Trophoblast cell (in vitro differentiated cells and primary cell): ENCODE measurements around the gene KIAA1328. TPM values are rescaled to one million over a fixed set of nuclear protein-coding genes. Genes with fewer than 3 reads are reported as not detected.

ENCODE experiments used
- DNase-seq, 2 donors: peaks; one replicate each; pipeline ENCODE4 v3.0.0-alpha.2; 2016
- H2AFZ ChIP-seq: 2 replicates; pipeline ENCODE4 v1.6.1; 2013; ENCODE audit warnings: low read length, moderate library complexity, mild to moderate bottlenecking; ENCODE audit not compliant: insufficient read depth, poor library complexity
- H2AK5ac ChIP-seq: 2 replicates; pipeline ENCODE4 v1.6.1; 2013; ENCODE audit warnings: mild to moderate bottlenecking, low read length
- H2BK120ac ChIP-seq: 2 replicates; pipeline ENCODE4 v1.6.1; 2013; ENCODE audit warnings: low read length, mild to moderate bottlenecking, moderate library complexity; ENCODE audit not compliant: insufficient read depth, poor library complexity
- H2BK12ac ChIP-seq: 2 replicates; pipeline ENCODE4 v1.6.1; 2013; ENCODE audit warnings: mild to moderate bottlenecking, low read length, moderate library complexity
- H2BK5ac ChIP-seq: 2 replicates; pipeline ENCODE4 v1.6.1; 2013; ENCODE audit warnings: low read length, low read depth, moderate library complexity, mild to moderate bottlenecking; ENCODE audit not compliant: poor library complexity
- H3K14ac ChIP-seq: 2 replicates; pipeline ENCODE4 v1.6.1; 2013; ENCODE audit warnings: mild to moderate bottlenecking, low read length
- H3K18ac ChIP-seq: 2 replicates; pipeline ENCODE4 v1.6.1; 2013; ENCODE audit warnings: mild to moderate bottlenecking, low read length
- H3K23ac ChIP-seq: 2 replicates; pipeline ENCODE4 v1.6.1; 2013; ENCODE audit warnings: low read length
- H3K27ac ChIP-seq: 2 replicates; pipeline ENCODE4 v1.5.1; 2013; ENCODE audit warnings: low read depth, mild to moderate bottlenecking, inconsistent platforms, low read length, moderate library complexity
- H3K27me3 ChIP-seq: 2 replicates; pipeline ENCODE4 v1.6.1; 2013; ENCODE audit warnings: inconsistent platforms, mild to moderate bottlenecking, low read length, moderate library complexity; ENCODE audit not compliant: insufficient read depth
- H3K36me3 ChIP-seq, 2 experiments: 1 replicate in 1 of 2; 2 replicates in 1 of 2; pipeline ENCODE4 v1.6.1; 2013; ENCODE audit warnings: low read length in 2 of 2, mild to moderate bottlenecking in 2 of 2, moderate library complexity in 1 of 2; ENCODE audit not compliant: insufficient read depth in 2 of 2, control insufficient read depth in 1 of 2
- H3K4ac ChIP-seq: 2 replicates; pipeline ENCODE4 v1.6.1; 2013; ENCODE audit warnings: low read depth, mild to moderate bottlenecking, low read length, moderate library complexity
- H3K4me1 ChIP-seq, 2 experiments: 1 replicate in 1 of 2; 2 replicates in 1 of 2; pipeline ENCODE4 v1.6.1; 2013; ENCODE audit warnings: low read length in 2 of 2, mild to moderate bottlenecking in 2 of 2, moderate library complexity in 1 of 2; ENCODE audit not compliant: insufficient read depth in 2 of 2, control insufficient read depth in 1 of 2
- H3K4me2 ChIP-seq: 2 replicates; pipeline ENCODE4 v1.6.1; 2013; ENCODE audit warnings: inconsistent platforms, mild to moderate bottlenecking, low read length, moderate library complexity
- H3K4me3 ChIP-seq: 2 replicates; pipeline ENCODE4 v1.5.1; 2013; ENCODE audit warnings: mild to moderate bottlenecking, low read depth, low read length, inconsistent platforms
- H3K79me1 ChIP-seq: one replicate; pipeline ENCODE4 v1.6.1; 2013; ENCODE audit warnings: low read length
- H3K79me2 ChIP-seq: 2 replicates; pipeline ENCODE4 v1.6.1; 2013; ENCODE audit warnings: low read length, mild to moderate bottlenecking; ENCODE audit not compliant: control insufficient read depth, insufficient read depth, poor library complexity
- H3K9ac ChIP-seq: 2 replicates; pipeline ENCODE4 v1.6.1; 2013; ENCODE audit warnings: mild to moderate bottlenecking, low read length
- H3K9me3 ChIP-seq: 2 replicates; pipeline ENCODE4 v1.6.1; 2013; ENCODE audit warnings: low read depth, mild to moderate bottlenecking, control low read depth, inconsistent platforms, low read length; ENCODE audit not compliant: insufficient read depth
- H4K12ac ChIP-seq: 2 replicates; pipeline ENCODE4 v1.6.1; 2013; ENCODE audit warnings: low read depth, mild to moderate bottlenecking, low read length, moderate library complexity
- H4K8ac ChIP-seq: 2 replicates; pipeline ENCODE4 v1.6.1; 2013; ENCODE audit warnings: low read depth, mild to moderate bottlenecking, low read length, moderate library complexity
- H4K91ac ChIP-seq: one replicate; pipeline ENCODE4 v1.6.1; 2013; ENCODE audit warnings: low read depth, mild to moderate bottlenecking, low read length, moderate library complexity
- WGBS: extraction: QIAGEN DNeasy Blood & Tissue Kit; methylation state at CpG from one replicate; pipeline ENCODE4 v1.1.7; 2013; ENCODE audit warnings: missing lambda C conversion rate; ENCODE audit not compliant: insufficient read length, insufficient coverage; ENCODE audit errors: extremely low coverage; 5-methylcytosine and 5-hydroxymethylcytosine counted together
- polyA plus RNA-seq: library from polyadenylated mRNA; stranded (reverse); fragments of 200-250 nt; gene quantifications from 2 replicates; pipeline ENCODE4 v1.2.3, GENCODE V29; 2013

Gene KIAA1328
- 2.5 and 3.0 TPM in 2 replicates for polyA plus RNA-seq

GRCh38 chr18:36828630-36829361, at the start of gene KIAA1328, which contains the start of gene TPGS2:
Gene KIAA1328 (plus strand): TSS chr18:36829127. CDS start chr18:36829139, 12 bp downstream.
Gene TPGS2 (minus strand): TSS chr18:36829002. CDS start chr18:36828767, 235 bp downstream.
- Histone ChIP-seq H3K9me3 (no peaks in the 10 kb centered on the region), H3K9ac (peak within 1 kb of the TSS; percentile 87), H3K36me3 (no peaks in the 10 kb centered on the region), H2AFZ (peak within 1 kb of the TSS; percentile 89), H3K27me3 (no peaks in the 10 kb centered on the region), H3K79me1 (peaks cover 8% of the 10 kb centered on the region), H4K91ac (peak within 1 kb of the TSS; percentile 58), H3K23ac (no peak within 1 kb of the TSS), H3K4ac (peak within 1 kb of the TSS; percentile 2), H3K18ac (peak within 1 kb of the TSS; percentile 54), H3K14ac (peak within 1 kb of the TSS; percentile 43), H2AK5ac (no peak within 1 kb of the TSS), H3K27ac (peak within 1 kb of the TSS; percentile 7), H2BK120ac (peak within 1 kb of the TSS; percentile 52), H2BK5ac (peak within 1 kb of the TSS; percentile 22), H3K4me1 (peaks cover 5% of the 10 kb centered on the region in 2 experiments), H2BK12ac (no peak within 1 kb of the TSS), H3K4me3 (peak within 1 kb of the TSS; percentile 100), H3K79me2 (peaks cover 7% of the 10 kb centered on the region), H4K8ac (peak within 1 kb of the TSS; percentile 61), H3K4me2 (peak within 1 kb of the TSS; percentile 70), H4K12ac (peak within 1 kb of the TSS; percentile 65)
- peak; percentile 86 to 87 for DNase-seq
- WGBS: no CpG with 5 or more reads among the region's 83 CpGs

GRCh38 chr18:36780748-36781147, 48.2 kb upstream of the KIAA1328 start:
- Histone ChIP-seq H4K12ac (no peak overlapping the region), H3K27ac (no peak overlapping the region), H3K14ac (no peak overlapping the region), H3K18ac (no peak overlapping the region), H3K4me3 (no peak overlapping the region), H4K8ac (no peak overlapping the region), H2AFZ (no peak overlapping the region), H4K91ac (no peak overlapping the region), H3K79me1 (no peaks in the 10 kb centered on the region), H2BK5ac (no peak overlapping the region), H3K27me3 (no peaks in the 10 kb centered on the region), H2BK120ac (no peak overlapping the region), H3K9ac (no peak overlapping the region), H2AK5ac (no peak overlapping the region), H3K4me1 (no peaks in the 10 kb centered on the region), H3K23ac (no peak overlapping the region), H3K4ac (no peak overlapping the region), H3K36me3 (peaks cover 15 to 28% of the 10 kb centered on the region in 2 experiments), H3K79me2 (no peaks in the 10 kb centered on the region), H3K4me2 (no peak overlapping the region), H2BK12ac (no peak overlapping the region), H3K9me3 (no peaks in the 10 kb centered on the region)
- no CpG with 5 or more reads among the region's 2 CpGs for WGBS
- peak; percentile 42 to 74 for DNase-seq

- Histone ChIP-seq H3K4ac (no peak overlapping the region), H2BK5ac (no peak overlapping the region), H3K9ac (no peak overlapping the region), H3K79me2 (no peaks in the 10 kb centered on the region), H4K12ac (no peak overlapping the region), H2BK120ac (no peak overlapping the region), H3K36me3 (peaks cover 12 to 25% of the 10 kb centered on the region in 2 experiments), H3K27me3 (no peaks in the 10 kb centered on the region), H4K8ac (no peak overlapping the region), H3K9me3 (no peaks in the 10 kb centered on the region), H3K4me1 (no peaks in the 10 kb centered on the region), H2AK5ac (no peak overlapping the region), H3K4me3 (no peak overlapping the region), H3K79me1 (no peaks in the 10 kb centered on the region), H3K23ac (no peak overlapping the region), H3K14ac (no peak overlapping the region), H3K4me2 (no peak overlapping the region), H2BK12ac (no peak overlapping the region), H3K18ac (no peak overlapping the region), H3K27ac (no peak overlapping the region), H4K91ac (no peak overlapping the region), H2AFZ (no peak overlapping the region)
- no peak for DNase-seq
- WGBS: no CpG with 5 or more reads among the region's 9 CpGs
These were observed 46.2 kb upstream of the KIAA1328 start for GRCh38 chr18:36782710-36783109.

GRCh38 chr18:36783792-36784191, 45.1 kb upstream of the KIAA1328 start:
- no peaks in the 10 kb centered on the region for H3K9me3 ChIP-seq
- no peaks in the 10 kb centered on the region for H3K4me1 ChIP-seq
- no peak overlapping the region for H3K14ac ChIP-seq
- whole genome bisulfite sequencing: no CpG with 5 or more reads among the region's 5 CpGs
- H4K91ac ChIP-seq: no peak overlapping the region
- no peaks in the 10 kb centered on the region for H3K79me2 ChIP-seq
- H3K27ac ChIP-seq: no peak overlapping the region
- H3K23ac ChIP-seq: no peak overlapping the region
- no peak for DNase-seq
- no peak overlapping the region for H2AFZ ChIP-seq
- H2BK5ac ChIP-seq: no peak overlapping the region
- no peak overlapping the region for H3K18ac ChIP-seq
- H3K79me1 ChIP-seq: no peaks in the 10 kb centered on the region
- H3K27me3 ChIP-seq: no peaks in the 10 kb centered on the region
- no peak overlapping the region for H4K12ac ChIP-seq
- no peak overlapping the region for H2BK120ac ChIP-seq
- no peak overlapping the region for H4K8ac ChIP-seq
- no peak overlapping the region for H3K4me3 ChIP-seq
- H3K4me2 ChIP-seq: no peak overlapping the region
- H2AK5ac ChIP-seq: no peak overlapping the region
- no peak overlapping the region for H3K4ac ChIP-seq
- no peak overlapping the region for H3K9ac ChIP-seq
- H3K36me3 ChIP-seq: peaks cover 11 to 27% of the 10 kb centered on the region in 2 experiments
- no peak overlapping the region for H2BK12ac ChIP-seq
